Heart left ventricle (tissue), 16 donors: Measurements from ENCODE around the gene CDK19. TPM values are rescaled to one million over a fixed set of nuclear protein-coding genes. Genes with fewer than 3 reads are reported as not detected.
"Not testable (repeated sequence)": the region's sequence is repeated elsewhere in the genome, so short reads cannot be mapped to it uniquely, and the experiment has no call there.

ENCODE experiments used
- ATAC-seq, 4 donors: fragments of 200-7000 bp; cut with Tn5 transposase; one replicate each; pipeline ENCODE4 v1.9.1; 2020 to 2022; ENCODE audit warnings: moderate library complexity in 4 of 4, mild to moderate bottlenecking in 3 of 4, moderate number of reproducible peaks in 1 of 4
- DNase-seq, 5 donors: peaks; one replicate each; pipeline ENCODE4 v3.0.0-alpha.2; 2020
- H3K27ac ChIP-seq, 12 donors: fragments of 200-600 bp; sonication (generic) in 4 of 12; one replicate each; pipeline versions ENCODE4 v1.5.0 to v1.8.0; 2016 to 2022; ENCODE audit warnings: mild to moderate bottlenecking in 2 of 12
- H3K27me3 ChIP-seq, 9 donors: fragments of 200-600 bp; sonication (generic) in 2 of 9; one replicate each; pipeline versions ENCODE4 v1.5.1 to v1.8.0; 2016 to 2022; ENCODE audit warnings: mild to moderate bottlenecking in 3 of 9
- H3K36me3 ChIP-seq, 9 donors: fragments of 200-600 bp; sonication (generic) in 2 of 9; one replicate each; pipeline versions ENCODE4 v1.5.0 to v1.8.0; 2018 to 2022; ENCODE audit warnings: mild to moderate bottlenecking in 2 of 9
- H3K4me1 ChIP-seq, 12 donors: fragments of 200-600 bp; sonication (generic) in 4 of 12; one replicate each; pipeline versions ENCODE4 v1.5.0 to v1.8.0; 2016 to 2022; ENCODE audit warnings: mild to moderate bottlenecking in 3 of 12
- H3K4me3 ChIP-seq, 12 donors: fragments of 200-600 bp; sonication (generic) in 4 of 12; one replicate each; pipeline versions ENCODE4 v1.5.0 to v1.8.0; 2017 to 2022; ENCODE audit warnings: mild to moderate bottlenecking in 9 of 12, moderate library complexity in 4 of 12
- H3K9me3 ChIP-seq, 12 donors: fragments of 200-600 bp; sonication (generic) in 4 of 12; one replicate each; pipeline versions ENCODE4 v1.5.0 to v1.8.0; 2016 to 2022; ENCODE audit warnings: mild to moderate bottlenecking in 1 of 12
- CTCF ChIP-seq, 12 donors: fragments of 200-600 bp; sonication (generic) in 4 of 12; IDR thresholded peaks; one replicate each; pipeline versions ENCODE4 v1.5.0 to v1.8.0; 2018 to 2022; ENCODE audit warnings: antibody characterized with exemption in 12 of 12, mild to moderate bottlenecking in 5 of 12
- POLR2A ChIP-seq, 2 donors: fragments of 450-650 bp; IDR thresholded peaks; one replicate each; pipeline ENCODE4 v1.6.1; 2017; ENCODE audit warnings: antibody characterized with exemption in 2 of 2, mild to moderate bottlenecking in 2 of 2, moderate library complexity in 2 of 2
- WGBS, 4 donors: extraction: QIAGEN DNeasy Blood & Tissue Kit in 2 of 4; methylation state at CpG; one replicate each; pipeline versions ENCODE4 v1.1.5 to v1.1.7; 2013 to 2018; 5-methylcytosine and 5-hydroxymethylcytosine counted together
- intact Hi-C, 10 donors: fragments of 100-400 bp; cut with DNase I; formaldehyde crosslinking; loops; one replicate each; pipeline versions ENCODE4 v1.11.1 to v1.14.2; 2022
- polyA plus RNA-seq, 2 donors: library from polyadenylated mRNA; stranded (reverse); fragments of 200-250 nt; gene quantifications; one replicate each; pipeline ENCODE4 v1.2.3, GENCODE V29; 2013
- total RNA-seq, 9 donors: library from RNA; depleted of rRNA in 2 of 9; stranded (reverse); fragments of >200 nt in 2 of 9; fragmentation: NEBNext Ultra II Directional in 3 of 9; extraction: Animal tissue kit (Norgen Biotek cat#: 25700) in 3 of 9; gene quantifications; one replicate each; pipeline versions ENCODE4 v1.1.0 to v1.2.4, GENCODE V29; 2016 to 2023
- donor health status: ischemic (EF 13 %, LVEDD 7.1; RV severe dilation, severe dysfunction).
- donor health status: healthy with polysubstance abuse.
- donor health status: DM: no; HTN: yes; CAD: no.
- donor health status: DM: no; HTN: no; CAD: no.
- donor health status: ischemic (EF 25% LVEDD 6.9; RV normal size, moderate dysfunction).
- donor health status: ischemic (EF 25% LVEDD 5.7; RV mildly dilated, moderate dysfunction).
- donor health status: healthy.
- donor health status: DM: yes; HTN: yes; CAD: no.
- donor health status: ischemic (EF 35%, LVEDD 5.7; RV mildly dilated, moderate dysfunction).
- donor health status: nonischemic (EF 11% LVEDD 7.7; RV severe dilation, severe dysfunction).
- donor health status: DM: yes; HTN: yes; CAD: no.
- donor health status: PGD.
- donor health status: ischemic (EF 29% LVEDD 5.4; RV normal size, mild dysfunction).
- donor health status: nonischemic (EF 23%, LVEDD 6.1; RV moderate dilation, normal function).

The CDK19 gene
- total and polyA plus RNA-seq, 11 donors = 3.8 to 16.3 (median 8.3) TPM

- Histone ChIP-seq H3K27me3 (no peaks in the 10 kb centered on the region), H3K36me3 (no peaks in the 10 kb centered on the region), H3K4me3 (no peak overlapping the region), H3K9me3 (no peaks in the 10 kb centered on the region), H3K27ac (no peak overlapping the region), H3K4me1 (no peaks in the 10 kb centered on the region)
- DNase-seq (no peak), ATAC-seq (no peak)
- TF ChIP-seq POLR2A (IDR thresholded peaks at IDR 0.05) (no peak), CTCF (IDR thresholded peaks at IDR 0.05) (no peak)
- WGBS, 4 donors = 97 to 98% (median 98%) methylated on average over 2 of the region's 2 CpGs
- intact Hi-C loops = no loop called here
Observed at GRCh38 chr6:110852773-110853172, 37.5 kb upstream of the CDK19 start.

- H3K9me3 ChIP-seq = no peaks in the 10 kb centered on the region
- no peaks in the 10 kb centered on the region for H3K4me1 ChIP-seq
- no peak overlapping the region for H3K4me3 ChIP-seq
- H3K27ac ChIP-seq = no peak overlapping the region
- H3K27me3 ChIP-seq = no peaks in the 10 kb centered on the region
- no peak for DNase-seq
- intact Hi-C loops = no loop called here
- 75 to 93% (median 90%) methylated on average over 4 of the region's 4 CpGs for WGBS, 4 donors
- no peaks in the 10 kb centered on the region for H3K36me3 ChIP-seq
- ATAC-seq = no peak
- no peak for TF ChIP-seq POLR2A (IDR thresholded peaks at IDR 0.05)
- no peak for TF ChIP-seq CTCF (IDR thresholded peaks at IDR 0.05)
Observed at GRCh38 chr6:110849781-110850180, 34.5 kb upstream of the CDK19 start.

GRCh38 chr6:110841266-110841665 lies 26.0 kb upstream of the CDK19 start:
- TF ChIP-seq CTCF (IDR thresholded peaks at IDR 0.05) (no peak), POLR2A (IDR thresholded peaks at IDR 0.05) (no peak)
- H3K4me1 ChIP-seq = no peaks in the 10 kb centered on the region
- intact Hi-C loops = no loop called here
- DNase-seq (no peak), ATAC-seq (no peak)
- no peaks in the 10 kb centered on the region for H3K27me3 ChIP-seq
- H3K4me3 ChIP-seq = no peak overlapping the region
- no peaks in the 10 kb centered on the region for H3K36me3 ChIP-seq
- H3K27ac ChIP-seq = no peak overlapping the region
- 91 to 95% (median 91%) methylated on average over 6 of the region's 6 CpGs for WGBS, 4 donors
- H3K9me3 ChIP-seq = no peaks in the 10 kb centered on the region

- ATAC-seq, intact Hi-C loops, H3K9me3 ChIP-seq, H3K27ac ChIP-seq, H3K27me3 ChIP-seq, H3K4me1 ChIP-seq, H3K4me3 ChIP-seq, DNase-seq, H3K36me3 ChIP-seq: not testable (repeated sequence)
- WGBS, 4 donors = 84 to 91% (median 87%) methylated on average over 5 of the region's 5 CpGs
Observed at GRCh38 chr6:110835751-110836150, 20.5 kb upstream of the CDK19 start.

- no peaks in the 10 kb centered on the region for H3K9me3 ChIP-seq
- no peak for DNase-seq
- no peaks in the 10 kb centered on the region for H3K4me1 ChIP-seq
- no peak overlapping the region for H3K4me3 ChIP-seq
- TF ChIP-seq CTCF (IDR thresholded peaks at IDR 0.05) (no peak), POLR2A (IDR thresholded peaks at IDR 0.05) (no peak)
- no peaks in the 10 kb centered on the region for H3K27me3 ChIP-seq
- H3K36me3 ChIP-seq = no peaks in the 10 kb centered on the region
- no peak for ATAC-seq
- no peak overlapping the region for H3K27ac ChIP-seq
- 88 to 92% (median 92%) methylated on average over 6 of the region's 6 CpGs for WGBS, 4 donors
- intact Hi-C loops = no loop called here
Observed at GRCh38 chr6:110833831-110834230, 18.6 kb upstream of the CDK19 start.
